ENCODE data around the gene TIMM44. TPM values are rescaled to one million over a fixed set of nuclear protein-coding genes. Genes with fewer than 3 reads are reported as not detected.

Gene TIMM44
- total and polyA plus RNA-seq, 10 of the 15 experiments (the other 5 are each of a cell fraction or from before 2014, with no cell fraction given): 6.6 to 90.7 (median 57.6) TPM

GRCh38 chr19:7943444-7944176, at the start of gene TIMM44 (continued):
- TF ChIP-seq CBX3 (IDR thresholded peaks at IDR 0.05; ENCODE audit: borderline replicate concordance, low read depth): no peak
- TF ChIP-seq PAX8 (IDR thresholded peaks at IDR 0.05): no peak
- no peak for TF ChIP-seq EZH2 (IDR thresholded peaks at IDR 0.05; ENCODE audit: borderline replicate concordance, control insufficient read depth, low read depth, low read length)
- no peak for TF ChIP-seq ASH2L (IDR thresholded peaks at IDR 0.05; ENCODE audit: borderline replicate concordance, low read depth)
- peak; percentile 21 for TF ChIP-seq KLF5 (IDR thresholded peaks at IDR 0.05; ENCODE audit: partially characterized antibody)
- peak; percentile 84 for TF ChIP-seq ATF7 (IDR thresholded peaks at IDR 0.05; ENCODE audit: low read depth)
- peak; percentile 55 for TF ChIP-seq HCFC1 (IDR thresholded peaks at IDR 0.05; ENCODE audit: low read length)
- no peak for TF ChIP-seq IRF5 (IDR thresholded peaks at IDR 0.05; ENCODE audit: borderline replicate concordance)
- TF ChIP-seq SIX5 (IDR thresholded peaks at IDR 0.05; ENCODE audit: low read depth, low read length, severe bottlenecking): peak; percentile 44
- peak; percentile 98 for TF ChIP-seq MXI1 (IDR thresholded peaks at IDR 0.05; ENCODE audit: low read depth, low read length)
- TF ChIP-seq ZBTB33 (IDR thresholded peaks at IDR 0.05): no peak
- 0 out of 2 replicates have a peak, but pooled peaks have one; percentile 43 for TF ChIP-seq REST (IDR thresholded peaks at IDR 0.05; ENCODE audit: low read depth, low read length)
- no peak for TF ChIP-seq FOXM1 (IDR thresholded peaks at IDR 0.05; ENCODE audit: low read depth, low read length)
- TF ChIP-seq CHD4 (IDR thresholded peaks at IDR 0.05): no peak
- peak in 1 of 2 experiments; percentile 92; a peak in 2 of 4 replicates for TF ChIP-seq CEBPB (IDR thresholded peaks at IDR 0.05; ENCODE audit: borderline replicate concordance in 1 of 2, low read depth in 2 of 2, low read length in 2 of 2)
- TF ChIP-seq CHD2 (IDR thresholded peaks at IDR 0.05; ENCODE audit: borderline replicate concordance, low read depth, low read length): peak; percentile 78; the same call in 1 of the 2 replicates
- TF ChIP-seq CBX5 (IDR thresholded peaks at IDR 0.05; ENCODE audit: low read depth): no peak
- TF ChIP-seq ZNF622 (IDR thresholded peaks at IDR 0.05): no peak
- no peak; the same call in 1 of the 2 replicates for TF ChIP-seq PAX5 (IDR thresholded peaks at IDR 0.05; ENCODE audit: borderline replicate concordance, low read depth, low read length)
- TF ChIP-seq MYC (IDR thresholded peaks at IDR 0.05; ENCODE audit: insufficient read depth, insufficient read length, insufficient replicate concordance, low read length, severe bottlenecking): peak; percentile 49
- no peak for TF ChIP-seq HDAC6 (IDR thresholded peaks at IDR 0.05; ENCODE audit: unreplicated experiment)
- TF ChIP-seq IRF4 (IDR thresholded peaks at IDR 0.05; ENCODE audit: low read depth, low read length): no peak
- no peak for TF ChIP-seq MEF2B (IDR thresholded peaks at IDR 0.05; ENCODE audit: partially characterized antibody, poor library complexity, severe bottlenecking)
- 0 out of 4 replicates have a peak, but pooled peaks of 1 of the 2 experiments have one; percentile 10 for TF ChIP-seq EP300 (IDR thresholded peaks at IDR 0.05; ENCODE audit: borderline replicate concordance in 1 of 2, control insufficient read depth in 1 of 2, low read depth in 2 of 2, low read length in 2 of 2)

All from GM12878 (cell line).